Activated CD4-positive, alpha-beta memory T cell treated with anti-CD3 and anti-CD28 coated beads, Interleukin-2, amount 10 ng/mL, durations not matched to agents 7 days and 5 days (primary cell): ENCODE measurements around the gene ARF3. TPM values are rescaled to one million over a fixed set of nuclear protein-coding genes. Genes with fewer than 3 reads are reported as not detected.

Experiments used
- CTCF ChIA-PET: fragments of 350-600 bp; sonication (Branson Sonifier 250); formaldehyde crosslinking; loops from one replicate; lab custom pipeline; 2021; ENCODE audit warnings: antibody characterized with exemption, inconsistent platforms; lab: Charles Lee
- POLR2A ChIA-PET: fragments of 350-600 bp; sonication (Branson Sonifier 250); formaldehyde crosslinking; loops from one replicate; lab custom pipeline; 2021; ENCODE audit warnings: antibody characterized with exemption; lab: Charles Lee
- DNase-seq: peaks from one replicate; pipeline ENCODE4 v3.0.0-alpha.2; 2020
- H3K27ac Mint-ChIP-seq: one replicate; pipeline ENCODE4 v1.8.0; 2021; ENCODE audit warnings: mild to moderate bottlenecking, mixed read lengths
- H3K27me3 Mint-ChIP-seq: one replicate; pipeline ENCODE4 v1.8.0; 2021; ENCODE audit warnings: mixed read lengths
- H3K36me3 Mint-ChIP-seq: one replicate; pipeline ENCODE4 v1.8.0; 2021; ENCODE audit warnings: low read depth, mixed read lengths
- H3K4me1 Mint-ChIP-seq: one replicate; pipeline ENCODE4 v1.8.0; 2021; ENCODE audit warnings: mixed read lengths
- H3K4me3 Mint-ChIP-seq: one replicate; pipeline ENCODE4 v1.8.0; 2021; ENCODE audit warnings: mild to moderate bottlenecking, mixed read lengths
- H3K9me3 Mint-ChIP-seq: one replicate; pipeline ENCODE4 v1.8.0; 2021; ENCODE audit warnings: mixed read lengths
- total RNA-seq, 2 experiments: library from RNA; stranded (reverse); gene quantifications; one replicate each; pipeline ENCODE4 v1.2.3, GENCODE V29; 2021

The ARF3 gene
- total RNA-seq, 2 experiments from 2014 or later: 114 to 122 TPM

- Mint-ChIP-seq H3K36me3 (no peaks in the 10 kb centered on the region), H3K27ac (no peak overlapping the region), H3K27me3 (peaks cover 65% of the 10 kb centered on the region), H3K9me3 (no peaks in the 10 kb centered on the region), H3K4me3 (no peak overlapping the region), H3K4me1 (peaks cover 18% of the 10 kb centered on the region)
- POLR2A ChIA-PET: interaction anchor here (1.4 kb wide), 1 partner anchor 26 kb away, joined by 3 read pairs; no protein-coding TSS in a partner anchor
- DNase-seq: no peak
- CTCF ChIA-PET: interaction anchor here (0.6 to 10.7 kb wide), 10 partner anchors 10 to 242 kb away, joined by 3 to 116 read pairs (median 4); partner anchors contain the start of genes DDX23, PRKAG1 and WNT1
Observed at GRCh38 chr12:48993787-48994186, 36.5 kb upstream of the ARF3 start.

GRCh38 chr12:48991247-48992050 lies 34.2 kb upstream of the ARF3 start:
- Mint-ChIP-seq H3K27me3 (peaks cover 65% of the 10 kb centered on the region), H3K9me3 (no peaks in the 10 kb centered on the region), H3K4me1 (peaks cover 9% of the 10 kb centered on the region), H3K36me3 (no peaks in the 10 kb centered on the region), H3K27ac (no peak overlapping the region), H3K4me3 (no peak overlapping the region)
- peak; percentile 14 for DNase-seq
- CTCF ChIA-PET: interaction anchor here (0.7 to 5.4 kb wide), 9 partner anchors 10 to 233 kb away, joined by 3 to 41 read pairs (median 5); partner anchors contain the start of gene WNT1
- POLR2A ChIA-PET: interaction anchor here (1.3 to 1.5 kb wide), 2 partner anchors 26 to 34 kb away, joined by 3 to 5 read pairs; partner anchors contain the start of genes ARF3 and PRKAG1

- POLR2A ChIA-PET: interaction anchor here (1.2 to 1.3 kb wide), 2 partner anchors 11 to 33 kb away, joined by 3 read pairs; partner anchors contain the start of gene ARF3
Observed at GRCh38 chr12:48990552-48990951, 33.3 kb upstream of the ARF3 start.

GRCh38 chr12:48988030-48988649 lies 30.9 kb upstream of the ARF3 start:
- ChIA-PET CTCF (interaction anchor here (0.7 to 2.5 kb wide), 61 partner anchors 9 to 349 kb away, joined by 3 to 51 read pairs (median 4); partner anchors contain the start of genes ARF3, C1QL4, DDN and DDX23), POLR2A (interaction anchor here (1.0 to 1.7 kb wide), 9 partner anchors 9 to 142 kb away, joined by 3 to 7 read pairs (median 4); partner anchors contain the start of genes DDX23, FKBP11, TUBA1B and WNT1)
- peaks cover 68% of the 10 kb centered on the region for H3K27me3 Mint-ChIP-seq

More at GRCh38 chr12:48990552-48990951, 33.3 kb upstream of the ARF3 start:
- H3K27me3 Mint-ChIP-seq: peaks cover 64% of the 10 kb centered on the region
- no peak overlapping the region for H3K27ac Mint-ChIP-seq
- no peak overlapping the region for H3K4me3 Mint-ChIP-seq
- no peak for DNase-seq
- no peaks in the 10 kb centered on the region for H3K36me3 Mint-ChIP-seq
- peaks cover 9% of the 10 kb centered on the region for H3K4me1 Mint-ChIP-seq
- H3K9me3 Mint-ChIP-seq: no peaks in the 10 kb centered on the region
- CTCF ChIA-PET: interaction anchor here (1.3 to 5.4 kb wide), 3 partner anchors 13 to 56 kb away, joined by 3 to 41 read pairs (median 4); partner anchors contain the start of gene WNT1

GRCh38 chr12:48986720-48987291 lies 29.5 kb upstream of the ARF3 start:
- H3K27ac Mint-ChIP-seq: no peak overlapping the region
- H3K27me3 Mint-ChIP-seq: peaks cover 74% of the 10 kb centered on the region
- DNase-seq: no peak
- H3K9me3 Mint-ChIP-seq: no peaks in the 10 kb centered on the region
- H3K4me1 Mint-ChIP-seq: peaks cover 12% of the 10 kb centered on the region
- peaks cover 2% of the 10 kb centered on the region for H3K36me3 Mint-ChIP-seq
- POLR2A ChIA-PET: interaction anchor here (1.1 kb wide), 1 partner anchor 10 kb away, joined by 4 read pairs; no protein-coding TSS in a partner anchor
- no peak overlapping the region for H3K4me3 Mint-ChIP-seq
- CTCF ChIA-PET: interaction anchor here (1.1 to 2.5 kb wide), 5 partner anchors 9 to 101 kb away, joined by 3 to 13 read pairs (median 6); partner anchors contain the start of gene WNT1

More at GRCh38 chr12:48988030-48988649, 30.9 kb upstream of the ARF3 start:
- Mint-ChIP-seq H3K27ac (no peak overlapping the region), H3K4me3 (no peak overlapping the region), H3K9me3 (no peaks in the 10 kb centered on the region), H3K4me1 (peaks cover 4% of the 10 kb centered on the region), H3K36me3 (no peaks in the 10 kb centered on the region)
- DNase-seq: peak; percentile 79

GRCh38 chr12:48985901-48986300 lies 28.6 kb upstream of the ARF3 start:
- H3K27me3 Mint-ChIP-seq: peaks cover 80% of the 10 kb centered on the region
- ChIA-PET POLR2A (interaction anchor here (0.9 kb wide), 1 partner anchor 134 kb away, joined by 3 read pairs; the partner anchor contains the start of gene DDX23), CTCF (interaction anchor here (0.6 to 1.1 kb wide), 2 partner anchors 8 to 53 kb away, joined by 3 read pairs; partner anchors contain the start of gene WNT1)
- no peak overlapping the region for H3K27ac Mint-ChIP-seq
- peaks cover 21% of the 10 kb centered on the region for H3K4me1 Mint-ChIP-seq
- no peak overlapping the region for H3K4me3 Mint-ChIP-seq
- DNase-seq: no peak
- peaks cover 3% of the 10 kb centered on the region for H3K36me3 Mint-ChIP-seq
- H3K9me3 Mint-ChIP-seq: no peaks in the 10 kb centered on the region

- no peak overlapping the region for H3K27ac Mint-ChIP-seq
- POLR2A ChIA-PET: interaction anchor here (0.9 kb wide), 1 partner anchor 134 kb away, joined by 3 read pairs; the partner anchor contains the start of gene DDX23
- H3K9me3 Mint-ChIP-seq: no peaks in the 10 kb centered on the region
- DNase-seq: no peak
- no peak overlapping the region for H3K4me3 Mint-ChIP-seq
- CTCF ChIA-PET: interaction anchor here (1.6 kb wide), 1 partner anchor 12 kb away, joined by 4 read pairs; no protein-coding TSS in a partner anchor
- peaks cover 25% of the 10 kb centered on the region for H3K4me1 Mint-ChIP-seq
- peaks cover 5% of the 10 kb centered on the region for H3K36me3 Mint-ChIP-seq
- peaks cover 80% of the 10 kb centered on the region for H3K27me3 Mint-ChIP-seq
Observed at GRCh38 chr12:48985475-48985897, 28.2 kb upstream of the ARF3 start.

GRCh38 chr12:48982397-48983080 lies 25.3 kb upstream of the ARF3 start:
- POLR2A ChIA-PET: interaction anchor here (0.6 to 1.6 kb wide), 6 partner anchors 10 to 170 kb away, joined by 3 to 5 read pairs (median 4); partner anchors contain the start of gene FKBP11
- Mint-ChIP-seq H3K27ac (no peak overlapping the region), H3K36me3 (peaks cover 5% of the 10 kb centered on the region)

GRCh38 chr12:48981757-48982157 lies 24.5 kb upstream of the ARF3 start:
- peaks cover 54% of the 10 kb centered on the region for H3K4me1 Mint-ChIP-seq
- no peaks in the 10 kb centered on the region for H3K9me3 Mint-ChIP-seq
- H3K36me3 Mint-ChIP-seq: peaks cover 5% of the 10 kb centered on the region
- POLR2A ChIA-PET: interaction anchor here (0.9 to 1.7 kb wide), 8 partner anchors 9 to 150 kb away, joined by 3 to 6 read pairs (median 4); partner anchors contain the start of genes ARF3, DDN, FKBP11 and PRKAG1
- H3K27ac Mint-ChIP-seq: peak overlapping the region; percentile 27
- CTCF ChIA-PET: interaction anchor here (1.0 to 6.1 kb wide), 10 partner anchors 10 to 187 kb away, joined by 3 to 55 read pairs (median 4); partner anchors contain the start of genes ARF3 and DDX23
- no peak for DNase-seq
- peak overlapping the region; percentile 77 for H3K4me3 Mint-ChIP-seq
- peaks cover 88% of the 10 kb centered on the region for H3K27me3 Mint-ChIP-seq

More at GRCh38 chr12:48982397-48983080, 25.3 kb upstream of the ARF3 start:
- CTCF ChIA-PET: interaction anchor here (0.8 to 6.1 kb wide), 9 partner anchors 10 to 188 kb away, joined by 3 to 55 read pairs (median 4); partner anchors contain the start of genes ARF3, DDX23 and FKBP11
- Mint-ChIP-seq H3K9me3 (no peaks in the 10 kb centered on the region), H3K4me3 (no peak overlapping the region), H3K4me1 (peaks cover 46% of the 10 kb centered on the region), H3K27me3 (peaks cover 87% of the 10 kb centered on the region)
- DNase-seq: no peak

GRCh38 chr12:48980953-48981756 lies 23.9 kb upstream of the ARF3 start:
- no peaks in the 10 kb centered on the region for H3K9me3 Mint-ChIP-seq
- H3K4me3 Mint-ChIP-seq: peak overlapping the region; percentile 77
- peak; percentile 67 for DNase-seq
- CTCF ChIA-PET: interaction anchor here (0.7 to 6.1 kb wide), 13 partner anchors 9 to 186 kb away, joined by 3 to 55 read pairs (median 4); partner anchors contain the start of genes ARF3, DDX23 and RND1
- peak overlapping the region; percentile 62 for H3K27ac Mint-ChIP-seq
- POLR2A ChIA-PET: interaction anchor here (0.9 to 1.7 kb wide), 10 partner anchors 9 to 151 kb away, joined by 3 to 6 read pairs (median 4); partner anchors contain the start of genes ARF3, DDN, FKBP11 and PRKAG1
- peaks cover 55% of the 10 kb centered on the region for H3K4me1 Mint-ChIP-seq
- peaks cover 5% of the 10 kb centered on the region for H3K36me3 Mint-ChIP-seq
- H3K27me3 Mint-ChIP-seq: peaks cover 90% of the 10 kb centered on the region
